SK-N-SH treated with all-trans-retinoic acid at 6 μM for 48 hours (cell line): ENCODE measurements around the gene CCDC197.

ENCODE experiments used
- ATAC-seq: fragments of 200-7000 bp; cut with Tn5 transposase; 3 replicates; pipeline ENCODE4 v1.9.1; 2020; ENCODE audit warnings: mild to moderate bottlenecking, moderate library complexity
- ARNTL ChIP-seq: fragments of 450-650 bp; formaldehyde crosslinking; IDR thresholded peaks from 2 replicates; pipeline ENCODE4 v1.5.0; 2020; ENCODE audit warnings: low read depth, mild to moderate bottlenecking, moderate library complexity, borderline replicate concordance
- BACH2 ChIP-seq: fragments of 250-450 bp; sonication (Bioruptor Pico); IDR thresholded peaks from 2 replicates; pipeline ENCODE4 v1.9.0; 2021; ENCODE audit warnings: mild to moderate bottlenecking, borderline replicate concordance
- CREB5 ChIP-seq: fragments of 250-450 bp; sonication (Bioruptor Pico); IDR thresholded peaks from 2 replicates; pipeline ENCODE4 v1.5.1; 2020; ENCODE audit warnings: low read depth, mild to moderate bottlenecking, moderate library complexity
- CSRNP3 ChIP-seq: fragments of 250-450 bp; sonication (Bioruptor Pico); IDR thresholded peaks from 2 replicates; pipeline ENCODE4 v1.5.1; 2021; ENCODE audit warnings: mild to moderate bottlenecking, moderate library complexity
- ESRRG ChIP-seq: fragments of 250-450 bp; sonication (Bioruptor Pico); IDR thresholded peaks from 2 replicates; pipeline ENCODE4 v1.6.1; 2021; ENCODE audit warnings: mild to moderate bottlenecking
- ISL1 ChIP-seq: fragments of 250-450 bp; sonication (Bioruptor Pico); IDR thresholded peaks from 2 replicates; pipeline ENCODE4 v2.1.2; 2022; ENCODE audit warnings: mild to moderate bottlenecking, moderate library complexity
- OSR1 ChIP-seq: fragments of 250-450 bp; sonication (Bioruptor Pico); IDR thresholded peaks from 2 replicates; pipeline ENCODE4 v1.8.0; 2022; ENCODE audit warnings: moderate library complexity, mild to moderate bottlenecking, inconsistent platforms
- PATZ1 ChIP-seq: fragments of 250-450 bp; sonication (Bioruptor Pico); IDR thresholded peaks from 2 replicates; pipeline ENCODE4 v1.8.0; 2020; ENCODE audit warnings: mild to moderate bottlenecking, moderate library complexity, borderline replicate concordance
- POU6F1 ChIP-seq: fragments of 250-450 bp; sonication (Bioruptor Pico); IDR thresholded peaks from 2 replicates; pipeline ENCODE4 v1.8.0; 2021; ENCODE audit warnings: low read depth, mild to moderate bottlenecking, moderate library complexity, borderline replicate concordance
- PPARA ChIP-seq: fragments of 250-450 bp; sonication (Bioruptor Pico); IDR thresholded peaks from 2 replicates; pipeline ENCODE4 v1.5.0; 2020; ENCODE audit warnings: mild to moderate bottlenecking, borderline replicate concordance
- RARB ChIP-seq: fragments of 250-450 bp; sonication (Bioruptor Pico); IDR thresholded peaks from 2 replicates; pipeline ENCODE4 v1.8.0; 2021; ENCODE audit warnings: mild to moderate bottlenecking, moderate library complexity
- SNAI2 ChIP-seq: fragments of 250-450 bp; sonication (Bioruptor Pico); IDR thresholded peaks from 2 replicates; pipeline ENCODE4 v1.5.0; 2020; ENCODE audit warnings: mild to moderate bottlenecking, moderate library complexity
- TCF4 ChIP-seq: fragments of 250-450 bp; sonication (Bioruptor Pico); IDR thresholded peaks from 2 replicates; pipeline ENCODE4 v1.8.0; 2021; ENCODE audit warnings: mild to moderate bottlenecking, moderate library complexity, borderline replicate concordance
- TOX ChIP-seq: fragments of 250-450 bp; sonication (Bioruptor Pico); IDR thresholded peaks from 2 replicates; pipeline ENCODE4 v1.8.0; 2021; ENCODE audit warnings: mild to moderate bottlenecking, moderate library complexity, borderline replicate concordance
- TSHZ2 ChIP-seq: fragments of 250-450 bp; sonication (Bioruptor Pico); IDR thresholded peaks from 2 replicates; pipeline ENCODE4 v1.5.0; 2020; ENCODE audit warnings: mild to moderate bottlenecking, moderate library complexity
- ZC3H10 ChIP-seq: fragments of 250-450 bp; sonication (Bioruptor Pico); IDR thresholded peaks from 2 replicates; pipeline ENCODE4 v1.5.1; 2021; ENCODE audit warnings: mild to moderate bottlenecking, moderate library complexity
- ZFP3 ChIP-seq: fragments of 250-450 bp; sonication (Bioruptor Pico); IDR thresholded peaks from 2 replicates; pipeline ENCODE4 v1.5.0; 2020; ENCODE audit warnings: mild to moderate bottlenecking, moderate library complexity
- ZNF565 ChIP-seq: fragments of 450-650 bp; formaldehyde crosslinking; conservative IDR thresholded peaks from 2 replicates; pipeline ENCODE4 v1.5.0; 2020; ENCODE audit warnings: low read depth, mild to moderate bottlenecking, moderate library complexity
- ZNF70 ChIP-seq: fragments of 450-650 bp; formaldehyde crosslinking; IDR thresholded peaks from 2 replicates; pipeline ENCODE4 v1.5.0; 2020; ENCODE audit warnings: mild to moderate bottlenecking, moderate library complexity
- ZNF8 ChIP-seq: fragments of 450-650 bp; formaldehyde crosslinking; IDR thresholded peaks from 2 replicates; pipeline ENCODE4 v1.5.0; 2020; ENCODE audit warnings: mild to moderate bottlenecking, moderate library complexity

The CCDC197 gene

GRCh38 chr14:94043756-94044475 is 46.8 kb downstream of the CCDC197 start (continued):
- no peak for TF ChIP-seq TSHZ2
- TF ChIP-seq ESRRG (CRISPR knock-in tag) = no peak
- no peak for TF ChIP-seq TOX
- no peak for TF ChIP-seq CREB5 (CRISPR knock-in tag)
- TF ChIP-seq TCF4 (CRISPR knock-in tag) = no peak
- TF ChIP-seq ZNF70 (CRISPR knock-in tag) = no peak
- TF ChIP-seq ZC3H10 (CRISPR knock-in tag) = no peak

- no peak for TF ChIP-seq ZNF70 (CRISPR knock-in tag)
- no peak for TF ChIP-seq CREB5 (CRISPR knock-in tag)
- TF ChIP-seq SNAI2 (CRISPR knock-in tag) = no peak
- TF ChIP-seq PATZ1 (CRISPR knock-in tag) = no peak
- no peak for TF ChIP-seq ESRRG (CRISPR knock-in tag)
- no peak for TF ChIP-seq ISL1
- TF ChIP-seq RARB (CRISPR knock-in tag) = no peak
- TF ChIP-seq TSHZ2 = no peak
- TF ChIP-seq ZNF565 (CRISPR knock-in tag) = no peak
- TF ChIP-seq TOX = no peak
- no peak for TF ChIP-seq PPARA (CRISPR knock-in tag)
- no peak for TF ChIP-seq ZNF8 (CRISPR knock-in tag)
- TF ChIP-seq ZC3H10 (CRISPR knock-in tag) = no peak
- no peak for TF ChIP-seq OSR1 (CRISPR knock-in tag)
- TF ChIP-seq BACH2 (CRISPR knock-in tag) = no peak
- TF ChIP-seq ZFP3 (CRISPR knock-in tag) = no peak
- ATAC-seq = no peak
Measured at GRCh38 chr14:94044476-94045091, 47.5 kb downstream of the CCDC197 start.

- ATAC-seq = no peak
- TF ChIP-seq ISL1 (no peak), RARB (CRISPR knock-in tag) (no peak), PATZ1 (CRISPR knock-in tag) (no peak), ZNF8 (CRISPR knock-in tag) (no peak), POU6F1 (no peak), ZNF565 (CRISPR knock-in tag) (no peak), ARNTL (CRISPR knock-in tag) (no peak), BACH2 (CRISPR knock-in tag) (no peak), CSRNP3 (CRISPR knock-in tag) (no peak), ZFP3 (CRISPR knock-in tag) (no peak), ZNF70 (CRISPR knock-in tag) (no peak)
Measured at GRCh38 chr14:94045101-94045500, 48.0 kb downstream of the CCDC197 start.
